Stimulated activated CD8-positive, alpha-beta memory T cell treated with anti-CD3 and anti-CD28 coated beads, Interleukin-7, amount 100 ng/mL, for 24 hours (primary cell): Measurements from ENCODE around the gene ADCY5.
A peak's percentile ranks its signal among the peaks of the same experiment; 100 is the strongest.

Experiments
- DNase-seq: peaks from one replicate; pipeline ENCODE4 v3.0.0-alpha.2; 2020; ENCODE audit warnings: low read depth

ADCY5 gene

GRCh38 chr3:123342631-123343080, 106.2 kb downstream of the ADCY5 start:
- DNase-seq, result no peak

- no peak for DNase-seq
Measured at GRCh38 chr3:123341871-123342630, 106.8 kb downstream of the ADCY5 start.

- no peak for DNase-seq
Measured at GRCh38 chr3:123340336-123340735, 108.6 kb downstream of the ADCY5 start.

- no peak for DNase-seq
Measured at GRCh38 chr3:123339302-123339701, 109.6 kb downstream of the ADCY5 start.

- DNase-seq, result no peak
Measured at GRCh38 chr3:123338620-123339061, 110.2 kb downstream of the ADCY5 start.

GRCh38 chr3:123337948-123338619, 110.8 kb downstream of the ADCY5 start:
- DNase-seq, result no peak

GRCh38 chr3:123337226-123337625, 111.7 kb downstream of the ADCY5 start:
- DNase-seq, result no peak

- DNase-seq, result no peak
Measured at GRCh38 chr3:123336441-123336851, 112.4 kb downstream of the ADCY5 start.

GRCh38 chr3:123336001-123336400, 112.9 kb downstream of the ADCY5 start:
- no peak for DNase-seq

- DNase-seq, result no peak
Measured at GRCh38 chr3:123335007-123335670, 113.8 kb downstream of the ADCY5 start.

GRCh38 chr3:123334056-123334455, 114.8 kb downstream of the ADCY5 start:
- DNase-seq, result no peak

- no peak for DNase-seq
Measured at GRCh38 chr3:123333401-123333800, 115.5 kb downstream of the ADCY5 start.

GRCh38 chr3:123332124-123332641, 116.7 kb downstream of the ADCY5 start:
- no peak for DNase-seq

- no peak for DNase-seq
Measured at GRCh38 chr3:123331651-123332050, 117.2 kb downstream of the ADCY5 start.

- DNase-seq, result no peak
Measured at GRCh38 chr3:123331006-123331405, 117.9 kb downstream of the ADCY5 start.

GRCh38 chr3:123330441-123330991, 118.4 kb downstream of the ADCY5 start:
- DNase-seq, result no peak

GRCh38 chr3:123329636-123330340, 119.1 kb downstream of the ADCY5 start:
- DNase-seq, result no peak

- DNase-seq, result peak; percentile 62
Measured at GRCh38 chr3:123328851-123329635, 119.8 kb downstream of the ADCY5 start.

- DNase-seq, result no peak
Measured at GRCh38 chr3:123327956-123328850, 120.7 kb downstream of the ADCY5 start.

- no peak for DNase-seq
Measured at GRCh38 chr3:123327480-123327879, 121.4 kb downstream of the ADCY5 start.
